ENCODE results near the gene ENG. TPM values are rescaled to one million over a fixed set of nuclear protein-coding genes. Genes with fewer than 3 reads are reported as not detected.

The ENG gene
- total RNA-seq, 1 donor from 2014 or later = 5.0 TPM

DNA sequence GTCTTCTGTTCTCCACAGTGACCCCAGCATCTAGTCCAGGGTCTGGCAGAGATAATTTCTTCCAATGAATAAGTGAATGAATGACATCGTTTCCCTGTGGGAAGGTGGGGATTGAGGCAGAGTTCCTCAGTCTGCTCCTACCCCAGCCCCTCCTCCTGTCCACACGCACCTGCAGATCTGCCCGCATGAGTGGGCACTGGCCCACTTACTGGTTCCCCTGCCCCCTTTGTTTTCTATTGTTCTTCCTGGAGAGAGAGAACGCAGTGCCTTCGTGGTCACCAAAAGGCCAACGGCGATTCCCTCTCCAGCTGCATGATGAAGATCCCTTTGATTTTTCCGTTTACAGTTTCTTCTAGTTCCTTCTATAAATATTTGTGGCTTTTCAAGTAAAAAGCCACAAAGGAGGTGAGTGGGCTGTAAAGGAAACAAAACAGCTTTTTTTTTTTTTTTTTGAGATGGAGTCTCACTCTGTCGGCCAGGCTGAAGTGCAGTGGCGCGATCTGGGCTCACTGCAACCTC is 57.5 kb downstream of the ENG start:
- no peak for DNase-seq (ENCODE audit: low read depth)
- TF ChIP-seq, protein P1, sequence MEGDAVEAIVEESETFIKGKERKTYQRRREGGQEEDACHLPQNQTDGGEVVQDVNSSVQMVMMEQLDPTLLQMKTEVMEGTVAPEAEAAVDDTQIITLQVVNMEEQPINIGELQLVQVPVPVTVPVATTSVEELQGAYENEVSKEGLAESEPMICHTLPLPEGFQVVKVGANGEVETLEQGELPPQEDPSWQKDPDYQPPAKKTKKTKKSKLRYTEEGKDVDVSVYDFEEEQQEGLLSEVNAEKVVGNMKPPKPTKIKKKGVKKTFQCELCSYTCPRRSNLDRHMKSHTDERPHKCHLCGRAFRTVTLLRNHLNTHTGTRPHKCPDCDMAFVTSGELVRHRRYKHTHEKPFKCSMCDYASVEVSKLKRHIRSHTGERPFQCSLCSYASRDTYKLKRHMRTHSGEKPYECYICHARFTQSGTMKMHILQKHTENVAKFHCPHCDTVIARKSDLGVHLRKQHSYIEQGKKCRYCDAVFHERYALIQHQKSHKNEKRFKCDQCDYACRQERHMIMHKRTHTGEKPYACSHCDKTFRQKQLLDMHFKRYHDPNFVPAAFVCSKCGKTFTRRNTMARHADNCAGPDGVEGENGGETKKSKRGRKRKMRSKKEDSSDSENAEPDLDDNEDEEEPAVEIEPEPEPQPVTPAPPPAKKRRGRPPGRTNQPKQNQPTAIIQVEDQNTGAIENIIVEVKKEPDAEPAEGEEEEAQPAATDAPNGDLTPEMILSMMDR (conservative IDR thresholded peaks at IDR 0.05; ENCODE audit: low read depth, low read length) = no peak

DNA sequence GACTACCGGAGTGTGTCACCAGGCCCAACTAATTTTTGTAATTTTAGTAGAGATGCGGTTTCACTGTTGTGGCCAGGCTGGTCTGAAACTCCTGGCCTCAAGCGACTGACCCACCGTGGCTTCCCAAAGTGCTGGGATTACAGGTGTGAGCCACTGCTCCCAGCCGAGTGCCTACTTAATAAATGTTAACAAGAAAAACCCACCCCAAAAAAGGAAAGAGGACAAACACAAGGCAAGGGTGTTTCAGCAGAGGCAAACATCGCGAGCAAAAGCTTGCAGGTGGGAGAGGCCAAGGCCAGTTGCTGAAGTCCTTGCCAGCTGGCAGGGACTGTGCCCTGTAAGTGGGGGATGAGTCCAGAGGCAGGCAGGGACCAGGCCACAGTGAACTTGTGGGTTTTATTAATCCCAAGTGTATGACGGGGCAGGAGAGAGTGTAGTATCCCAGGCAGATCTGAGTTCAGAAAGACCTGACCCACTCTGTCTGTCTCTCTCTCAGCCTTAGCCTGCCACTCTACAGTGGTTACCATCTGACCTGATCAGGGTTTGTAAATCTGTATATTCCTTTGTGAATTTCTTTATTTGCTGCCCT is 58.1 kb downstream of the ENG start:
- TF ChIP-seq, protein P1 (conservative IDR thresholded peaks at IDR 0.05; ENCODE audit: low read depth, low read length) = no peak
- H3K4me3 ChIP-seq (ENCODE audit: low read depth, low read length) = no peak overlapping the region
- no peak for DNase-seq (ENCODE audit: low read depth)

More for the DNA sequence above, 57.5 kb downstream of the ENG start:
- H3K4me3 ChIP-seq (ENCODE audit: low read depth, low read length) = no peak overlapping the region

DNA sequence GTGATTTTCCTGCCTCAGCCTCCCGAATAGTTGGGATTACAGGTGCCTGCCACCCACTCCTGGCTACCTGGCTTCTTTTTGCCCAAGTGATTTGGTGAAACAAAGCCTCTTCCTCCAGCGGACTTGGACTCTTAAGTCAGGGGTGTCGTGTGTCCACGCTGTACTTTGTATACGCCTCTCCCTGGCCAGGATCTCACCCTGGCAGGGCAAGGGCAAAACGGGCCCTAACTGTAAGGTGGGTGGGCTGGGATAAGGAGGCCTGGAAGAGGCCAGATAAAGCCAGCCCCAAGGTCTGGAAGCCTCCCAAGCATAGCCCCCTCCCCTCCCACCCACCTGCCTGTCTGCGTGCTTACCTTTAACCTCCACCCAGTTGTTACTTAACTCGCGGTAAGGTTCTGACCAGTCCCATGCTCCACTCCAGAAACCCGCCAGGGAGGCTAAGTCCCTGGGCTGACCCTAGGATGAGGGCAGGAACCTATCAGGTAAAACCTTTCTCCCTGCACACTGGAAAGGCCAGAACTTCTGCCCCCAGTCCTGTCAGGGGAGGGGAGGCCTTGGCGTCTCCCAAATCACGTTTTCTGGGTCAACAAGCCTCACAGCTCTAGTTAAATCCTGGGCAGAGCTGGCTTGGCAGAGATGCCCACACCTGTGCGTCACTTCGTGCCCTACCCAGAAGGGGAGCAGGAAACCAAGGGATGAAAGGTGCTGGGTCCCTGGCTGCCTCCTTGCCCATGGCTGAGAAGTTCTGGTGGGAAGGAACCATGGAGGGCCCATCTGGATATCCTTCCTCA is 60.3 kb downstream of the ENG start:
- H3K4me3 ChIP-seq (ENCODE audit: low read depth, low read length) = no peak overlapping the region
- TF ChIP-seq, protein P1 (conservative IDR thresholded peaks at IDR 0.05; ENCODE audit: low read depth, low read length) = no peak
- no peak for DNase-seq (ENCODE audit: low read depth)

DNA sequence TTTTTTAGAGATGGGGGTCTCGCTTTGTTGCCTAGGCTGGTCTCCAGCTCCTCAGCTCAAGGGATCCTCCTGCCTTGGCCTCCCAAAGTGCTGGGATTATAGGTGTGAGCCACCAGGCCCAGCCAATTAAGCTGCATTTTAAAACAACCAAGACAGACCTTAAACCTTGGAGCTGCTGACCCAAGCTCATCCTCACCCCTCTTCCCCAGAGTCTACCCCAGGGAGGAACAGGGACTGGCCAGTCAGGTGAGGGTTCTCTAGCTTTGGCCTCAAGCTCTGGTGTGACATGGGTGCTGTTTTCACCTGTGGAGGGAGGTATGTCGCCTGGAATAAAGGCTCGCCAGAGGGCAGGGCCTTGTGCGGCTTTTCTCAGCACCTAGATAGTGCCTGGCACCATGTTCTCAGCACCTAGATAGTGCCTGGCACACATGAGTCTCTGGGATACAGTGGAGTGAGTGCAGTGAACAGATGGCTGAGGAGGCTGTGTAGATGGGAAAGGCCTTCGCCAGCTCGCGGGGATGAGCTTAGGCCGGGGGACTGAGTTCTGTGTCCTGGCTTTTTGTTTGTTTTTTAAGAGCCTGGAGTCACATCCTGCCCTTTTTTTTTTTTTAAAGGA is 61.3 kb downstream of the ENG start:
- TF ChIP-seq, protein P1 (conservative IDR thresholded peaks at IDR 0.05; ENCODE audit: low read depth, low read length) = no peak
- DNase-seq (ENCODE audit: low read depth) = no peak
- H3K4me3 ChIP-seq (ENCODE audit: low read depth, low read length) = no peak overlapping the region

DNA sequence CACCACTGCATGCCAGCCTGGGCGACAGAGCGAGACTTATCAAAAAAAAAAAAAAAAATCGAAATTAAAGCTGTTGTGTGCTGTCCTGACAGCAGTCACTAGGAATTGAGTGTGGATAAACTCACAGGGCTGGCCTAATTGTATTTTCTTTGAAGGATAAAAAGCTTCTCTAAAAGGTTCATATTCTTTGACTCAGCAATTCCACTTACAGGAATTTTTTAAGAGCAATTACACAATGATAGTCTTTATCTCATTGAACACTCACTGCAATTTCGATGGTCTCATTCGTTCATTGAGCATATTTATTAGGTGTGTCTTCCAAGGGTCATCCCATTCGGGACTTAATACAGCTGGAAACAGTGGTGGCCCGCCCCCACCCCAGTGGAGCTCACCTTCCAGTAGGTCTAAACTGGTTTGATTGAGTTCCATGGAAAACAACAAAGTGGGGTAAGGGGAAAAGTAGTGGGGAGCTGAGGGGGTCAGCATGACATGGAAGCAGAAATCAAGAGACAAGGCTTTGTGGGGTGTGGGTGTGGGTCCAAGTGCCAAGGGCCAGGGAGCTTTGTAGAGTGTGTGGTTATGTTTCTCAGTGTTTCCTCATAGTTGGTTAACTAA is 61.9 kb downstream of the ENG start:
- DNase-seq (ENCODE audit: low read depth) = no peak
- no peak overlapping the region for H3K4me3 ChIP-seq (ENCODE audit: low read depth, low read length)
- TF ChIP-seq, protein P1 (conservative IDR thresholded peaks at IDR 0.05; ENCODE audit: low read depth, low read length) = no peak

DNA sequence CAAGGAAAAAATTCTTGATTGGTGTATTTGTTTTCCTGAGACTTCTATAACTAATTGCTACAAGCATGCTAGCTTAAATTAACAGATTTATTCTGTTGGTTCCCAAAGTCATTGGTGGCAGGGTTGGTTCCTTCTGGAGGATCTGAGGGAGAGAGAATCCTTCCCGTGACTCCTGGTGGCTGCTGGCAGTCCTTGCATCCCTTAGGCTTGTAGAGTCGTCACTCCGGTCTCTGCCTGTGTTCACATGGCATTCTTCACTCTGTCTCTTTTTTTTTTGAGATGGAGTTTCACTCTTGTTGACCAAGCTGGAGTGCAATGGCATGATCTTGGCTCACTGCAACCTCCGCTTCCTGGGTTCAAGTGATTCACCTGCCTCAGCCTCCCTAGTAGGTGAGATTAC is 63.4 kb downstream of the ENG start:
- no peak overlapping the region for H3K4me3 ChIP-seq (ENCODE audit: low read depth, low read length)
- no peak for DNase-seq (ENCODE audit: low read depth)
- TF ChIP-seq, protein P1 (conservative IDR thresholded peaks at IDR 0.05; ENCODE audit: low read depth, low read length) = peak; percentile 7

Data from epithelial cell of proximal tubule (primary cell).